ENCODE results near the gene MRPS15.

MRPS15 gene

GRCh38 chr1:36411674-36412648 is 52.2 kb downstream of the MRPS15 start:
- Mint-ChIP-seq H3K27me3 (ENCODE audit: low read depth, poor library complexity) (no peaks in the 10 kb centered on the region), H3K27ac (peak overlapping the region; percentile 2), H3K4me1 (peaks cover 30% of the 10 kb centered on the region), H3K9me3 (peaks cover 16% of the 10 kb centered on the region), H3K36me3 (ENCODE audit: low read depth) (peaks cover 69% of the 10 kb centered on the region), H3K4me3 (no peak overlapping the region)
- TF ChIP-seq CTCF (IDR thresholded peaks at IDR 0.05), result no peak
- DNase-seq, result no peak

- Mint-ChIP-seq H3K27ac (no peak overlapping the region), H3K4me1 (peaks cover 30% of the 10 kb centered on the region), H3K4me3 (no peak overlapping the region), H3K36me3 (ENCODE audit: low read depth) (peaks cover 51% of the 10 kb centered on the region), H3K9me3 (peaks cover 5% of the 10 kb centered on the region), H3K27me3 (ENCODE audit: low read depth, poor library complexity) (no peaks in the 10 kb centered on the region)
- no peak for TF ChIP-seq CTCF (IDR thresholded peaks at IDR 0.05)
- no peak for DNase-seq
Measured at GRCh38 chr1:36408479-36408878, 55.7 kb downstream of the MRPS15 start.

- peaks cover 31% of the 10 kb centered on the region for H3K36me3 Mint-ChIP-seq (ENCODE audit: low read depth)
- H3K9me3 Mint-ChIP-seq, result peaks cover 5% of the 10 kb centered on the region
Measured at GRCh38 chr1:36406440-36406839, 57.7 kb downstream of the MRPS15 start.

More at GRCh38 chr1:36406440-36406839, 57.7 kb downstream of the MRPS15 start:
- no peak for TF ChIP-seq CTCF (IDR thresholded peaks at IDR 0.05)
- Mint-ChIP-seq H3K4me3 (no peak overlapping the region), H3K27me3 (ENCODE audit: low read depth, poor library complexity) (no peaks in the 10 kb centered on the region), H3K4me1 (peaks cover 28% of the 10 kb centered on the region), H3K27ac (no peak overlapping the region)
- no peak for DNase-seq
